ENCODE results near the gene PTPN4. TPM values are rescaled to one million over a fixed set of nuclear protein-coding genes. Genes with fewer than 3 reads are reported as not detected.

The PTPN4 gene
- total RNA-seq, 1 experiment from 2014 or later, result 46.8 TPM

DNA sequence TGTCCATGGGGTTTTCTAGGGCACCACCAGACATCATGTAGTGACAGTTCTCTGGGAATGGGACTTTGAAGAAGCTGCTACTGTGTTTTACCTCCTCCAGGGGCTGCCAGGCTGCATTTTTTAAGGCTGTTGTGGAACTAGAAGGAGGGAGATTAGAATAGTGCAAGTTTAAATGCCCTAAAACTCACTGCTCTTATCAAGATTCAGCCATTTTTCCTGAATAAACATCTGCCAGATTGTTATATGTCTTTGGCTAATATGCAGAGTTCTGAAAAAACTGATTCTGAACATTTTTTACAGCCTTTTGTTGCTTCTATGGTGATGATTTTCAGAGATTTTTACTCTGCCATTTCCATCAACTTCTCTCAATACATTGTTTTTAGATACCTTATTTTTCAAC lies 244.5 kb downstream of the PTPN4 start:
- BruUV-seq (replicated peaks), result no TSS peak
- H3K27ac Mint-ChIP-seq (ENCODE audit: unreplicated experiment), result no peak overlapping the region
- TF ChIP-seq, protein P1, sequence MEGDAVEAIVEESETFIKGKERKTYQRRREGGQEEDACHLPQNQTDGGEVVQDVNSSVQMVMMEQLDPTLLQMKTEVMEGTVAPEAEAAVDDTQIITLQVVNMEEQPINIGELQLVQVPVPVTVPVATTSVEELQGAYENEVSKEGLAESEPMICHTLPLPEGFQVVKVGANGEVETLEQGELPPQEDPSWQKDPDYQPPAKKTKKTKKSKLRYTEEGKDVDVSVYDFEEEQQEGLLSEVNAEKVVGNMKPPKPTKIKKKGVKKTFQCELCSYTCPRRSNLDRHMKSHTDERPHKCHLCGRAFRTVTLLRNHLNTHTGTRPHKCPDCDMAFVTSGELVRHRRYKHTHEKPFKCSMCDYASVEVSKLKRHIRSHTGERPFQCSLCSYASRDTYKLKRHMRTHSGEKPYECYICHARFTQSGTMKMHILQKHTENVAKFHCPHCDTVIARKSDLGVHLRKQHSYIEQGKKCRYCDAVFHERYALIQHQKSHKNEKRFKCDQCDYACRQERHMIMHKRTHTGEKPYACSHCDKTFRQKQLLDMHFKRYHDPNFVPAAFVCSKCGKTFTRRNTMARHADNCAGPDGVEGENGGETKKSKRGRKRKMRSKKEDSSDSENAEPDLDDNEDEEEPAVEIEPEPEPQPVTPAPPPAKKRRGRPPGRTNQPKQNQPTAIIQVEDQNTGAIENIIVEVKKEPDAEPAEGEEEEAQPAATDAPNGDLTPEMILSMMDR (IDR thresholded peaks at IDR 0.05; ENCODE audit: insufficient read depth in 1 of 2, low read depth in 1 of 2, low read length in 1 of 2, severe bottlenecking in 1 of 2, unreplicated experiment in 1 of 2), result no peak

DNA sequence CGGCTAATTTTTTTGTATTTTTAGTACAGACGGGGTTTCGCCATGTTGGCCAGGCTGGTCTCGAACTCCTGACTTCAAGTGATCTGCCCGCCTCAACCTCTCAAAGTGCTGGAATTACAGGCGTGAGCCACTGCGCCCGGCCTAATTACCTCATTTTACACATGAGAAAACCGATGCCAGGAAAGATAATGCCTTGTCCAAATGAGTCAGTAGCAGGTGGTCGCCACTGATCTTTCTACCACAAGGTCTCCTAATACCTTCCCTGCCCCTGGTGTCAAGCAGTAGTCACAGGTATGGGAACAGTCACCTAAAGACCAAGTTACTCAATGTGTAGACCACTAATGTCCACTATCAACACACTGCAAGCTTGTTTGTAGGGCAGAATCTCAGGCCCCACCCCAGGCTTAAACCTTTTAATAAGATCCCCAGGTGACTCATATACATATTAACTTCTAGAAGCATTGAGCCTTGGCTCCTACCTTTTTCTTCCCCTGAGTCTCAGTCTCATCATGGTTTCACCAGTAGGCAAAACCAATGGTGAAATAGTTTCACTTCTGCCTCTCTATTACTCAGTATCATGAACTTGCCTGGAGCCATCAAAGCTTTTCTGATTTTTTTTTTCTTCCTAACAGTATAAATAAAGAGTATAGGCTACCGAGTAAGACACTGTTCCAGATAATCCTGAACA lies 246.3 kb downstream of the PTPN4 start:
- H3K4me3 Mint-ChIP-seq (ENCODE audit: unreplicated experiment), result no peak overlapping the region
- H3K4me1 ChIP-seq, result no peaks in the 10 kb centered on the region
- no TSS peak for BruUV-seq (replicated peaks)

More for the DNA sequence above, 244.5 kb downstream of the PTPN4 start:
- Mint-ChIP-seq H3K27me3 (ENCODE audit: insufficient read depth, unreplicated experiment) (no peaks in the 10 kb centered on the region), H3K4me3 (ENCODE audit: unreplicated experiment) (no peak overlapping the region), H3K9me3 (ENCODE audit: unreplicated experiment) (no peaks in the 10 kb centered on the region), H3K36me3 (ENCODE audit: insufficient read depth, unreplicated experiment) (no peaks in the 10 kb centered on the region), H3K4me1 (ENCODE audit: low read depth, unreplicated experiment) (peaks cover 13% of the 10 kb centered on the region)
- intact Hi-C loops (cut with micrococcal nuclease; ENCODE audit: unreplicated experiment), result no loop called here
- Histone ChIP-seq H3K9me3 (no peaks in the 10 kb centered on the region), H3K36me3 (ENCODE audit: control insufficient read depth, insufficient read depth, low read length) (no peaks in the 10 kb centered on the region), H3K4me3 (ENCODE audit: low read depth, low read length) (no peak overlapping the region), H3K4me1 (no peaks in the 10 kb centered on the region), H3K27me3 (replicated peaks; ENCODE audit: control insufficient read depth, insufficient read depth, low read length) (no peaks in the 10 kb centered on the region)
- no peak for DNase-seq
- ChIA-PET CTCF (no interaction called here), POLR2A (interaction anchor here (1.1 kb wide), 1 partner anchor 8 kb away, joined by 4 read pairs; the partner anchor contains the start of gene EPB41L5)

GRCh38 chr2:120007851-120008250 lies 248.1 kb downstream of the PTPN4 start:
- no peaks in the 10 kb centered on the region for H3K36me3 ChIP-seq (ENCODE audit: control insufficient read depth, insufficient read depth, low read length)
- no peak for DNase-seq
- H3K4me3 ChIP-seq (ENCODE audit: low read depth, low read length), result no peak overlapping the region
- Mint-ChIP-seq H3K36me3 (ENCODE audit: insufficient read depth, unreplicated experiment) (no peaks in the 10 kb centered on the region), H3K9me3 (ENCODE audit: unreplicated experiment) (no peaks in the 10 kb centered on the region), H3K27me3 (ENCODE audit: insufficient read depth, unreplicated experiment) (no peaks in the 10 kb centered on the region), H3K4me3 (ENCODE audit: unreplicated experiment) (no peak overlapping the region), H3K4me1 (ENCODE audit: low read depth, unreplicated experiment) (peaks cover 13% of the 10 kb centered on the region), H3K27ac (ENCODE audit: unreplicated experiment) (no peak overlapping the region)
- CTCF ChIA-PET, result no interaction called here
- intact Hi-C loops (cut with micrococcal nuclease; ENCODE audit: unreplicated experiment), result no loop called here
- POLR2A ChIA-PET, result no interaction called here
- H3K9me3 ChIP-seq, result no peaks in the 10 kb centered on the region
- no peaks in the 10 kb centered on the region for H3K27me3 ChIP-seq (replicated peaks; ENCODE audit: control insufficient read depth, insufficient read depth, low read length)
- no peaks in the 10 kb centered on the region for H3K4me1 ChIP-seq
- BruUV-seq (replicated peaks), result no TSS peak
- TF ChIP-seq, protein P1 (IDR thresholded peaks at IDR 0.05; ENCODE audit: insufficient read depth in 1 of 2, low read depth in 1 of 2, low read length in 1 of 2, severe bottlenecking in 1 of 2, unreplicated experiment in 1 of 2), result no peak

More for the DNA sequence above, 246.3 kb downstream of the PTPN4 start:
- CTCF ChIA-PET, result no interaction called here
- no peaks in the 10 kb centered on the region for H3K27me3 Mint-ChIP-seq (ENCODE audit: insufficient read depth, unreplicated experiment)
- no peak overlapping the region for H3K27ac Mint-ChIP-seq (ENCODE audit: unreplicated experiment)
- H3K9me3 Mint-ChIP-seq (ENCODE audit: unreplicated experiment), result no peaks in the 10 kb centered on the region
- H3K27me3 ChIP-seq (replicated peaks; ENCODE audit: control insufficient read depth, insufficient read depth, low read length), result no peaks in the 10 kb centered on the region
- DNase-seq, result no peak
- H3K4me1 Mint-ChIP-seq (ENCODE audit: low read depth, unreplicated experiment), result peaks cover 13% of the 10 kb centered on the region
- no peak overlapping the region for H3K4me3 ChIP-seq (ENCODE audit: low read depth, low read length)
- TF ChIP-seq, protein P1 (IDR thresholded peaks at IDR 0.05; ENCODE audit: insufficient read depth in 1 of 2, low read depth in 1 of 2, low read length in 1 of 2, severe bottlenecking in 1 of 2, unreplicated experiment in 1 of 2), result no peak
- intact Hi-C loops (cut with micrococcal nuclease; ENCODE audit: unreplicated experiment), result no loop called here
- H3K36me3 ChIP-seq (ENCODE audit: control insufficient read depth, insufficient read depth, low read length), result no peaks in the 10 kb centered on the region
- POLR2A ChIA-PET, result no interaction called here
- no peaks in the 10 kb centered on the region for H3K36me3 Mint-ChIP-seq (ENCODE audit: insufficient read depth, unreplicated experiment)
- no peaks in the 10 kb centered on the region for H3K9me3 ChIP-seq

All from Caco-2 (cell line).